Measurements from ENCODE around the gene RESP18. TPM values are rescaled to one million over a fixed set of nuclear protein-coding genes. Genes with fewer than 3 reads are reported as not detected.

RESP18 gene
- total RNA-seq, 2 donors from 2014 or later: not detected

- ATAC-seq (no peak), DNase-seq (no peak)
- TF ChIP-seq POLR2A (IDR thresholded peaks at IDR 0.05) (no peak), CTCF (IDR thresholded peaks at IDR 0.05) (no peak)
- H3K27me3 ChIP-seq: no peaks in the 10 kb centered on the region
- no peak overlapping the region for H3K27ac ChIP-seq
- WGBS, 2 donors: 84 to 87% methylated on average over 9 of the region's 9 CpGs
- H3K4me3 ChIP-seq: no peak overlapping the region
- intact Hi-C loops (cut with DNase I): no loop called here
- no peaks in the 10 kb centered on the region for H3K36me3 ChIP-seq (replicated peaks in 1 of 2; ENCODE audit: insufficient read depth in 1 of 2, low read depth in 2 of 2)
- H3K4me1 ChIP-seq: peaks cover 11% of the 10 kb centered on the region
- H3K9me3 ChIP-seq: no peaks in the 10 kb centered on the region
These were observed 39.9 kb downstream of the RESP18 start for GRCh38 chr2:219292616-219293015.

- no peaks in the 10 kb centered on the region for H3K27me3 ChIP-seq
- DNase-seq (peak in 1 of 4 donors; percentile 2), ATAC-seq (no peak)
- no peaks in the 10 kb centered on the region for H3K36me3 ChIP-seq (replicated peaks in 1 of 2; ENCODE audit: insufficient read depth in 1 of 2, low read depth in 2 of 2)
- H3K9me3 ChIP-seq: no peaks in the 10 kb centered on the region
- 52 to 60% methylated on average over 4 of the region's 4 CpGs for WGBS, 2 donors
- H3K27ac ChIP-seq: no peak overlapping the region
- intact Hi-C loops (cut with DNase I): no loop called here
- TF ChIP-seq CTCF (IDR thresholded peaks at IDR 0.05) (no peak), POLR2A (IDR thresholded peaks at IDR 0.05) (no peak)
- no peak overlapping the region for H3K4me3 ChIP-seq
- H3K4me1 ChIP-seq: peaks cover 11% of the 10 kb centered on the region
These were observed 40.5 kb downstream of the RESP18 start for GRCh38 chr2:219291910-219292490.

- 78 to 82% methylated on average over 7 of the region's 7 CpGs for WGBS, 2 donors
- Histone ChIP-seq H3K27ac (no peak overlapping the region), H3K4me3 (no peak overlapping the region), H3K9me3 (no peaks in the 10 kb centered on the region), H3K36me3 (replicated peaks in 1 of 2; ENCODE audit: insufficient read depth in 1 of 2, low read depth in 2 of 2) (no peaks in the 10 kb centered on the region), H3K27me3 (no peaks in the 10 kb centered on the region), H3K4me1 (peaks cover 11% of the 10 kb centered on the region)
- intact Hi-C loops (cut with DNase I): no loop called here
- ATAC-seq (no peak), DNase-seq (no peak)
- TF ChIP-seq CTCF (IDR thresholded peaks at IDR 0.05) (no peak), POLR2A (IDR thresholded peaks at IDR 0.05) (no peak)
These were observed 41.1 kb downstream of the RESP18 start for GRCh38 chr2:219291394-219291793.

GRCh38 chr2:219290381-219291171, 42.0 kb downstream of the RESP18 start:
- TF ChIP-seq POLR2A (IDR thresholded peaks at IDR 0.05): no peak
- no peak for TF ChIP-seq CTCF (IDR thresholded peaks at IDR 0.05)
- no peaks in the 10 kb centered on the region for H3K36me3 ChIP-seq (replicated peaks in 1 of 2; ENCODE audit: insufficient read depth in 1 of 2, low read depth in 2 of 2)
- DNase-seq (no peak), ATAC-seq (no peak)
- 76 to 77% methylated on average over 16 of the region's 16 CpGs for WGBS, 2 donors
- intact Hi-C loops (cut with DNase I): no loop called here
- peaks cover 11% of the 10 kb centered on the region for H3K4me1 ChIP-seq
- no peak overlapping the region for H3K4me3 ChIP-seq
- no peak overlapping the region for H3K27ac ChIP-seq
- no peaks in the 10 kb centered on the region for H3K27me3 ChIP-seq
- H3K9me3 ChIP-seq: no peaks in the 10 kb centered on the region
